Glutamatergic neuron (in vitro differentiated cells): ENCODE results near the gene AMN1. TPM values are rescaled to one million over a fixed set of nuclear protein-coding genes. Genes with fewer than 3 reads are reported as not detected.

Experiments used
- DNase-seq: peaks from one replicate; pipeline ENCODE4 v3.0.0; 2022
- H3K27ac Mint-ChIP-seq: one replicate; pipeline ENCODE4 v1.8.0; 2020; ENCODE audit warnings: mild to moderate bottlenecking, mixed read lengths, inconsistent platforms; ENCODE audit not compliant: unreplicated experiment
- H3K27me3 Mint-ChIP-seq: one replicate; pipeline ENCODE4 v1.8.0; 2020; ENCODE audit warnings: mild to moderate bottlenecking, moderate library complexity, mixed read lengths, inconsistent platforms; ENCODE audit not compliant: unreplicated experiment
- H3K36me3 Mint-ChIP-seq: one replicate; pipeline ENCODE4 v1.8.0; 2020; ENCODE audit warnings: mild to moderate bottlenecking, mixed read lengths, inconsistent platforms; ENCODE audit not compliant: unreplicated experiment
- H3K4me1 Mint-ChIP-seq: one replicate; pipeline ENCODE4 v1.8.0; 2020; ENCODE audit warnings: mild to moderate bottlenecking, low read depth, mixed read lengths, inconsistent platforms; ENCODE audit not compliant: unreplicated experiment
- H3K4me3 Mint-ChIP-seq: one replicate; pipeline ENCODE4 v1.8.0; 2020; ENCODE audit warnings: mild to moderate bottlenecking, mixed read lengths, inconsistent platforms; ENCODE audit not compliant: unreplicated experiment
- H3K9me3 Mint-ChIP-seq: one replicate; pipeline ENCODE4 v1.8.0; 2020; ENCODE audit warnings: mild to moderate bottlenecking, moderate library complexity, mixed read lengths, inconsistent platforms; ENCODE audit not compliant: unreplicated experiment
- CTCF ChIP-seq: fragments of 200-600 bp; sonication (generic); IDR thresholded peaks from one replicate; pipeline ENCODE4 v1.5.0; 2021; ENCODE audit not compliant: partially characterized antibody, unreplicated experiment
- long read RNA-seq: library from polyadenylated mRNA; unstranded; transcript quantifications from one replicate; pipeline ENCODE4 v2.0.0, GENCODE V29; 2020; ENCODE audit not compliant: unreplicated experiment
- total RNA-seq: library from RNA; stranded (reverse); fragmentation: NEBNext Ultra II Directional; extraction: Animal tissue kit (Norgen Biotek cat#: 25700); gene quantifications from one replicate; pipeline ENCODE4 v1.2.1, GENCODE V29; 2021; ENCODE audit not compliant: unreplicated experiment

The AMN1 gene
- total RNA-seq: 12.6 TPM
- long read RNA-seq, partial matches to known transcripts: 2 of 11 reads
- long read RNA-seq, other reads (novel, unspliced or antisense): 3 of 11 reads

GRCh38 chr12:31728917-31729640, at the start of gene AMN1:
Gene AMN1, minus strand, starts transcription at chr12:31729021. Its CDS starts 13 bp downstream, at chr12:31729008.
- no peak for TF ChIP-seq CTCF
- H3K9me3 Mint-ChIP-seq: peaks cover 10% of the 10 kb centered on the region
- H3K4me3 Mint-ChIP-seq: peak within 1 kb of the TSS; percentile 97
- H3K36me3 Mint-ChIP-seq: no peaks in the 10 kb centered on the region
- DNase-seq: peak; percentile 99
- peaks cover 8% of the 10 kb centered on the region for H3K27me3 Mint-ChIP-seq
- H3K4me1 Mint-ChIP-seq: peaks cover 3% of the 10 kb centered on the region
- H3K27ac Mint-ChIP-seq: peak within 1 kb of the TSS; percentile 96

- no peaks in the 10 kb centered on the region for H3K27me3 Mint-ChIP-seq
- no peak for DNase-seq
- H3K36me3 Mint-ChIP-seq: peaks cover 5% of the 10 kb centered on the region
- no peaks in the 10 kb centered on the region for H3K9me3 Mint-ChIP-seq
- H3K4me1 Mint-ChIP-seq: peaks cover 4% of the 10 kb centered on the region
- no peak overlapping the region for H3K27ac Mint-ChIP-seq
- TF ChIP-seq CTCF: no peak
- H3K4me3 Mint-ChIP-seq: no peak overlapping the region
Observed at GRCh38 chr12:31773867-31774266, 45.0 kb upstream of the AMN1 start.

GRCh38 chr12:31773223-31773750, 44.5 kb upstream of the AMN1 start:
- no peak for DNase-seq
- Mint-ChIP-seq H3K27me3 (no peaks in the 10 kb centered on the region), H3K4me1 (peaks cover 4% of the 10 kb centered on the region), H3K27ac (no peak overlapping the region), H3K36me3 (peaks cover 5% of the 10 kb centered on the region), H3K4me3 (no peak overlapping the region), H3K9me3 (no peaks in the 10 kb centered on the region)
- no peak for TF ChIP-seq CTCF

GRCh38 chr12:31772685-31773222, 43.9 kb upstream of the AMN1 start:
- no peak for TF ChIP-seq CTCF
- Mint-ChIP-seq H3K4me3 (no peak overlapping the region), H3K27me3 (no peaks in the 10 kb centered on the region), H3K9me3 (no peaks in the 10 kb centered on the region), H3K27ac (no peak overlapping the region), H3K4me1 (peaks cover 4% of the 10 kb centered on the region), H3K36me3 (peaks cover 5% of the 10 kb centered on the region)
- no peak for DNase-seq

- no peak overlapping the region for H3K4me3 Mint-ChIP-seq
- peaks cover 5% of the 10 kb centered on the region for H3K36me3 Mint-ChIP-seq
- DNase-seq: no peak
- H3K27me3 Mint-ChIP-seq: no peaks in the 10 kb centered on the region
- no peaks in the 10 kb centered on the region for H3K9me3 Mint-ChIP-seq
- no peak for TF ChIP-seq CTCF
- H3K27ac Mint-ChIP-seq: no peak overlapping the region
- H3K4me1 Mint-ChIP-seq: peaks cover 4% of the 10 kb centered on the region
Observed at GRCh38 chr12:31772186-31772585, 43.4 kb upstream of the AMN1 start.
